NCI-H446 (cell line): Measurements from ENCODE around the gene DYRK1B.
A peak's percentile ranks its signal among the peaks of the same experiment; 100 is the strongest.
"Not testable (repeated sequence)": the region's sequence is repeated elsewhere in the genome, so short reads cannot be mapped to it uniquely, and the experiment has no call there.

Experiments
- DNase-seq, 2 experiments: peaks; one replicate each; lab custom pipeline; 2025; lab: John Stamatoyannopoulos, UW

DYRK1B gene

GRCh38 chr19:39810424-39810823 lies 23.5 kb downstream of the DYRK1B start:
- DNase-seq: no peak

- DNase-seq: no peak
These were observed 24.6 kb downstream of the DYRK1B start for GRCh38 chr19:39809368-39809767.

DNA sequence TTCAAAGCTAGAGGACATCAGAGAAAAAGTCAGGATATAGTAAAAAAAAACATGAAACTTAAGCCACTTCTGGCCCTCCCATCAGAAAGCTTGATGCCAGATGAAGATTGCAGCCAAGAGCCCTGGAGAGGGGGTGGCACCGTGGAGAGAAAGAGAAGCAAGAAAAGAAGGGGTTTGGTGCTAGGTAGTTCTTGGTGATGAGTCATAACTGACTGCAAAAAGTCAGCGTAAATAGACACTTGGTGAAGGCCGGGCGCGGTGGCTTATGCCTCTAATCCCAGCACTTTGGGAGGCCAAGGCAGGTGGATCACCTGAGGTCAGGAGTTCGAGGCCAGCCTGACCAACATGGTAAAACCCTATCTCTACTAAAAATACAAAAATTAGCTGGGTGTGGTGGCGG lies 25.3 kb downstream of the DYRK1B start:
- DNase-seq: not testable (repeated sequence)

DNA sequence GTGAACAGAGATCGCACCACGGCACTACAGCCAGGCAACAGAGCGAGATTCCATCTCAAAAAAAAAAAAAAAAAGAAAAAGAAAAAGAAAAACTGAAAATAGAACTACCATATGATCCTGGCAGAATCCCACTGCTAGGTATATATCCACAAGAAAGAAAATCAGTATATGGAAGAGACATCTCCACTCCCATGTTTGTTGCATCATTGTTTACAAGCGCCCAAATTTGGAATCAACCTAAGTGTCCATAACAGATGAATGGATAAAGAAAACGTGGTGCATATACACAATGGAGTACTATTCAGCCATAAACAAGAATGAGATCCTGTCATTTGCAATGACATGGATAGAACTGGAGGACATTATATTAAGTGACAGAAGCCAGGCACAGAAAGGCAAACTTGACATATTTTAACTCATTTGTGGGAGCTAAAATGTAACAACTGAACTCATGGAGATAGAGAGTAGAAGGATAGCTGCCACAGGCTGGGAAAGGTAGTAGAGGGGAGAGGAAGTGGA lies 26.1 kb downstream of the DYRK1B start:
- DNase-seq: no peak

- peak in 1 of 2 experiments; percentile 22 for DNase-seq
These were observed 28.9 kb downstream of the DYRK1B start for GRCh38 chr19:39805104-39805503.

GRCh38 chr19:39802958-39803357 lies 31.0 kb downstream of the DYRK1B start:
- DNase-seq: no peak

GRCh38 chr19:39797083-39797482 lies 36.9 kb downstream of the DYRK1B start:
- DNase-seq: no peak

DNA sequence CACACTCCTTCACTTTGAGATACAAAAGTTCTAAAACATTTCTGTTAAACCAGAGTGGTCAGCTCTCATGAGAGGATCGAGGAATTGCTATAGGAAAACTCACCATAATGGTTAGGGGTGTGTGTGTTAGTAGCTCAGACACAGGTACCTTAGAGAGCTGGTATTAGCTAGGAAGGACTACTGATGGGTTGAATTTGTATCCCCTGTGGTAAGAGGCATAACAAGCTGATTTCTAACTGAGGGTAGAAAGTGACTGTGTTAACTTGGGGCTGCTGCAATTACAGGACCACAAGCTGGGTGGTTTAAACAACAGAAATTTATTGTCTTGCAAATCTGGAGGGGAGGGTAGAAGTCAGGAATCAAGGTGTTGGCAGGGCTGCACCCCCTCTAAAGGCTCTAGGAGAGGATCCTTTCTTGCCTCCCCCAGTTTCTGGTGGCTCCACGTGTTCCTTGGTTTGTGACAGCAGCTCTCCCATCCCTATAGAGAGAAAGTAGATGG lies 37.9 kb downstream of the DYRK1B start:
- DNase-seq: no peak

- no peak for DNase-seq
These were observed 39.0 kb downstream of the DYRK1B start for GRCh38 chr19:39795001-39795400.

DNA sequence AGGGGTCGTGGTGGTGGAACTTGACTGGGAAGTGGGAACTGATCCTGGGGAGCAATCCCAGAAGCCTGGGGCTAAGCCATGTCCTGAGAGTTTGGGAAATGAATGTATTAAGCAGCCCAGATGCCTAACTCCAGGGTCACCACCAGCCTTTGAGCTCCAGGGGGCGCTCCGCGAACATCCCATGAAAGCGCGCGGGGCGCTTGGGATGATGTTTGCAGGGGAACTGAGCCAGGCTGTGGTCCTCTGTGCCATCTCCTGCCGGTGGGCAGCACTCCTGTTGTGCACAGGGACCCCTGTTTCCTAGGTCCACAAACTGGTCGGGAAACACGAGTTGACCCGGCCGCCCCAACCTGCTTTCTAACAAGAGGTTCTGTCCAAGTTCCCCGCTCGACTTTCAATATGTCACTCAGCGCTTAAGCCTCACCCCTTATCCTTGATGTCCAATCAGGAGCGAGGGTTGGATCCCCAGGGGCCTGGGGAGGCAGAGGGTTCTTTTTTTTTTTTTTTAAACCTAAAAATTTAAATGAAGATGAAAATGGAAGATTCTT lies 40.9 kb downstream of the DYRK1B start:
- peak; percentile 68 to 87 for DNase-seq

DNA sequence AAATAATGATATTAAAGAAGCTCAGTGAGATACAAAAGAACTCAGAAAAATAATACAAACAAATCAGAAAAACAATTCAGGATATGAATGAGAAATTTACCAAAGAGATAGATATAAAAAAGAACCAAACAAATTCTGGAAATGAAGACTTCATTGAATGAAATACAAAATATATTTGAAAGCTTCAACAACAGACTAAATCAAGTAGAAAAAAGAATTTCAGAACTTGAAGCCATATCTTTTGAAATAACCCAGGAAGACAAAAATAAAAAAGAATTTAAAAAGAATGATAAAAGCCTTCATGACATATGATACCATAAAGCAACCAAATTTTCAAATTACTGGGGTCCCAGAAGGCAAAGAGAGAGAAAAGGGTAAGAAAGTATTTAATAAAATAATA lies 45.7 kb downstream of the DYRK1B start:
- no peak for DNase-seq

DNA sequence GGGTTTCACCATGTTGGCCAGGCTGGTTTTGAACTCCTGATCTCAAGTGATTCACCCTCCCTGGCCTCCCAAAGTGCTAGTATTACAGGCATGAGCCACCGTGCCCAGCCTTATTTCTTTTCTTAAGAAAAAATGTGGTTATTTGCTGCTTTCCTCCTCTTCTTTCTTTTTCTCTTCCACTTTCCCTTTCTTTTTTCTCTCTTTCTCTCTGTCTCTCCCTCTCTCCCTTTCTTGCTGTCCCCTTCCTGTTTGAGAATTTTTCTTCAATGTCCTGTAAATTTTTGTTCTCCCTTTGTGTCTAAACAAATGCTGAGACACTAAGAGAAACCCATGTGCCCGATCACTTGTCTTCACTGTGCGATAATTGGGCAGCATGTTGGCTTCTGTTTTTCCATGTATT lies 53.1 kb downstream of the DYRK1B start:
- DNase-seq: no peak

DNA sequence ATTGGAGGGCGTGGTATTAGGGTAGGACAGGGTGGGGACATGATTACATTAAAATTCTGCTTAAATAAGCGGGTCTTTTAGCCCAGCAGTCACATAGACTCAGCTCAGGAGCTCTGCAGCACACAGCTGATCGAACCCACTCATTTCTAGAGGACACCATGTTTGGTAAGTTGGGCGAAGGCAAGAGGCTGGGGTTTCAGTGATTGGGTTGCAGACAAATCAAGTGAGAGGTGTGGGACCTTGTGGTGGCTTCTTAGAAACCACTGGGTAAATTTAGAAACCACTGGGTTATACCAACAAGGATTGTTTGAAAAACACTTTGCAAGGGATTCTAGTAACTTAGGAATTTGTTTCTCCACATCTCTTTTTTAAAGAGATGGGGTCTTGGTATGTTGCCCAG lies 55.2 kb downstream of the DYRK1B start, which contains the start of gene LEUTX:
Gene LEUTX, plus strand, starts transcription at position 92 of the 400 bp plus-strand sequence. Its CDS starts 67 bp downstream, at position 159.
- no peak for DNase-seq
